A673 (cell line): ENCODE data around the gene DNAJC12. TPM values are rescaled to one million over a fixed set of nuclear protein-coding genes. Genes with fewer than 3 reads are reported as not detected.

ENCODE experiments used
- BruUV-seq: library from RNA; stranded (reverse); fragments of 400-500 nt; replicated peaks from 2 replicates; lab custom pipeline; 2021; lab: Mats Ljungman, UMichigan
- CTCF ChIA-PET: fragments of 300-600 bp; sonication (Branson Sonifier 250); formaldehyde crosslinking; loops from one replicate; lab custom pipeline; 2022; ENCODE audit warnings: antibody characterized with exemption; lab: Charles Lee
- POLR2A ChIA-PET: fragments of 300-600 bp; sonication (Branson Sonifier 250); formaldehyde crosslinking; loops from one replicate; lab custom pipeline; 2022; ENCODE audit warnings: antibody characterized with exemption; ENCODE audit not compliant: low non-redundant PET; lab: Charles Lee
- DNase-seq: peaks from one replicate; pipeline ENCODE4 v3.0.0-alpha.2; 2015; ENCODE audit warnings: low spot score
- H3K27ac ChIP-seq: fragments of 200-600 bp; sonication (generic); 2 replicates; pipeline ENCODE4 v1.5.1; 2016; ENCODE audit warnings: mixed run types, low read depth, mild to moderate bottlenecking, mixed read lengths, antibody characterized with exemption, low read length; ENCODE audit not compliant: poor library complexity, severe bottlenecking
- H3K27me3 ChIP-seq: fragments of 200-600 bp; sonication (generic); replicated peaks from 2 replicates; pipeline ENCODE4 v1.6.1; 2017; ENCODE audit warnings: mixed run types, low read depth, mild to moderate bottlenecking, mixed read lengths, antibody characterized with exemption, low read length; ENCODE audit not compliant: insufficient read depth, poor library complexity
- H3K36me3 ChIP-seq: fragments of 200-600 bp; sonication (generic); 2 replicates; pipeline ENCODE4 v1.6.1; 2016; ENCODE audit warnings: mixed run types, mild to moderate bottlenecking, mixed read lengths, antibody characterized with exemption, low read length; ENCODE audit not compliant: insufficient read depth, poor library complexity, severe bottlenecking
- H3K4me1 ChIP-seq: fragments of 200-600 bp; sonication (generic); 2 replicates; pipeline ENCODE4 v1.6.1; 2017; ENCODE audit warnings: mixed run types, mild to moderate bottlenecking, mixed read lengths, antibody characterized with exemption, low read length; ENCODE audit not compliant: insufficient read depth, poor library complexity, severe bottlenecking
- H3K4me3 ChIP-seq: fragments of 200-600 bp; sonication (generic); 2 replicates; pipeline ENCODE4 v1.5.1; 2016; ENCODE audit warnings: low read depth, mixed run types, mild to moderate bottlenecking, mixed read lengths, low read length; ENCODE audit not compliant: poor library complexity, severe bottlenecking
- H3K9me3 ChIP-seq: fragments of 200-600 bp; sonication (generic); 2 replicates; pipeline ENCODE4 v1.6.1; 2016; ENCODE audit warnings: mixed run types, low read depth, mild to moderate bottlenecking, mixed read lengths, antibody characterized with exemption, low read length; ENCODE audit not compliant: poor library complexity, severe bottlenecking
- EZH2 ChIP-seq: fragments of 200-600 bp; sonication (generic); IDR thresholded peaks from 2 replicates; pipeline ENCODE4 v1.6.1; 2017; ENCODE audit warnings: borderline replicate concordance, low read depth, mild to moderate bottlenecking, mixed read lengths, antibody characterized with exemption, low read length; ENCODE audit not compliant: poor library complexity, severe bottlenecking
- intact Hi-C: fragments of 100-400 bp; cut with micrococcal nuclease; formaldehyde crosslinking; loops from one replicate; pipeline ENCODE4 v1.10.0; 2022; ENCODE audit not compliant: unreplicated experiment
- total RNA-seq: library from RNA; stranded (reverse); gene quantifications from 2 replicates; pipeline ENCODE4 v1.2.3, GENCODE V29; 2021
- TF ChIP-seq, protein P1 (sequence below): fragments of 300-800, 200-600 bp; sonication (generic); conservative IDR thresholded peaks from 2 replicates; pipeline ENCODE4 v1.5.1; 2017; ENCODE audit warnings: low read depth, mild to moderate bottlenecking, antibody characterized with exemption, low read length, moderate library complexity, mixed read lengths

The DNAJC12 gene
- total RNA-seq, 1 experiment from 2014 or later, result 182 TPM

GRCh38 chr10:67851186-67851585 lies 13.2 kb upstream of the DNAJC12 start:
- no TSS peak for BruUV-seq
- Histone ChIP-seq H3K4me1 (peaks cover 5% of the 10 kb centered on the region), H3K27me3 (no peaks in the 10 kb centered on the region), H3K9me3 (no peaks in the 10 kb centered on the region), H3K27ac (no peak overlapping the region), H3K4me3 (no peak overlapping the region), H3K36me3 (no peaks in the 10 kb centered on the region)
- DNase-seq, result no peak
- intact Hi-C loops, result no loop called here
- TF ChIP-seq, protein P1, sequence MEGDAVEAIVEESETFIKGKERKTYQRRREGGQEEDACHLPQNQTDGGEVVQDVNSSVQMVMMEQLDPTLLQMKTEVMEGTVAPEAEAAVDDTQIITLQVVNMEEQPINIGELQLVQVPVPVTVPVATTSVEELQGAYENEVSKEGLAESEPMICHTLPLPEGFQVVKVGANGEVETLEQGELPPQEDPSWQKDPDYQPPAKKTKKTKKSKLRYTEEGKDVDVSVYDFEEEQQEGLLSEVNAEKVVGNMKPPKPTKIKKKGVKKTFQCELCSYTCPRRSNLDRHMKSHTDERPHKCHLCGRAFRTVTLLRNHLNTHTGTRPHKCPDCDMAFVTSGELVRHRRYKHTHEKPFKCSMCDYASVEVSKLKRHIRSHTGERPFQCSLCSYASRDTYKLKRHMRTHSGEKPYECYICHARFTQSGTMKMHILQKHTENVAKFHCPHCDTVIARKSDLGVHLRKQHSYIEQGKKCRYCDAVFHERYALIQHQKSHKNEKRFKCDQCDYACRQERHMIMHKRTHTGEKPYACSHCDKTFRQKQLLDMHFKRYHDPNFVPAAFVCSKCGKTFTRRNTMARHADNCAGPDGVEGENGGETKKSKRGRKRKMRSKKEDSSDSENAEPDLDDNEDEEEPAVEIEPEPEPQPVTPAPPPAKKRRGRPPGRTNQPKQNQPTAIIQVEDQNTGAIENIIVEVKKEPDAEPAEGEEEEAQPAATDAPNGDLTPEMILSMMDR, result no peak
- TF ChIP-seq EZH2, result no peak
- CTCF ChIA-PET, result no interaction called here
- POLR2A ChIA-PET, result no interaction called here

- Histone ChIP-seq H3K36me3 (no peaks in the 10 kb centered on the region), H3K4me1 (peaks cover 5% of the 10 kb centered on the region), H3K27me3 (no peaks in the 10 kb centered on the region), H3K27ac (peak overlapping the region; percentile 82), H3K4me3 (peak overlapping the region; percentile 63), H3K9me3 (no peaks in the 10 kb centered on the region)
- DNase-seq, result peak; percentile 97
- intact Hi-C loops, result no loop called here
- POLR2A ChIA-PET, result interaction anchor here (0.6 kb wide), 1 partner anchor 465 kb away, joined by 8 read pairs; no protein-coding TSS in a partner anchor
- TF ChIP-seq, protein P1, result no peak
- no peak for TF ChIP-seq EZH2
- BruUV-seq, result TSS peak; percentile 98
- CTCF ChIA-PET, result no interaction called here
Measured at GRCh38 chr10:67849331-67850011, 11.5 kb upstream of the DNAJC12 start.

DNA sequence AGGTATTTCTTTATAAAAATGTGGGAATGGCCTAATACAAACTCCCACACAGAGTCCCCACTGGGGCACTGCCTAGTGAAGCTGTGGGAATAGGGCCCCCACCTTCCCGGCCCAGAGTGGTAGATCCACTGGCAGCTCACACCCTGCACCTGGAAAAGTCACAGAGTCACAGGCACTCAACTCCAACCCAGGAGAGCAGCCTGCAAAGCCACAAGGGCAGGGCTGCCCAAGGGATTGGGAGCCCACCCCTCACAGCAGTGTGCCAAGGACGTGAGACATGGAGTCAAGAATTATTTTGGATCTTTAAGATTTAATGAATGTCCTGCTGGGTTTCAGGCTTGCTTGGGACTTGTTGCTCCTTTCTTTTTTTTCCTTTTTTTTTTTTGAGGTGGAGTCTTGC lies 5.3 kb upstream of the DNAJC12 start:
- POLR2A ChIA-PET, result no interaction called here
- H3K36me3 ChIP-seq, result no peaks in the 10 kb centered on the region
- H3K27me3 ChIP-seq, result no peaks in the 10 kb centered on the region
- H3K4me1 ChIP-seq, result no peaks in the 10 kb centered on the region
- BruUV-seq, result no TSS peak
- no peak for DNase-seq
- CTCF ChIA-PET, result no interaction called here
- TF ChIP-seq, protein P1, result no peak
- no peak for TF ChIP-seq EZH2
- intact Hi-C loops, result no loop called here
- no peak overlapping the region for H3K27ac ChIP-seq
- no peaks in the 10 kb centered on the region for H3K9me3 ChIP-seq
- H3K4me3 ChIP-seq, result no peak overlapping the region
